GM19395 (cell line): ENCODE data around the gene PRAMEF8.
"Not testable (repeated sequence)": the region's sequence is repeated elsewhere in the genome, so short reads cannot be mapped to it uniquely, and the experiment has no call there.

Source experiments
- ATAC-seq: cut with Tn5 transposase; IDR thresholded peaks from one replicate; pipeline ENCODE4 v1.9.1; 2021; ENCODE audit warnings: mild to moderate bottlenecking, moderate library complexity; ENCODE audit not compliant: unreplicated experiment

The PRAMEF8 gene

GRCh38 chr1:13285037-13285436 is at the start of gene PRAMEF8:
PRAMEF8 (minus strand) TSS chr1:13285137; CDS start chr1:13284091, 1,046 bp downstream.
- not testable (repeated sequence) for ATAC-seq

DNA sequence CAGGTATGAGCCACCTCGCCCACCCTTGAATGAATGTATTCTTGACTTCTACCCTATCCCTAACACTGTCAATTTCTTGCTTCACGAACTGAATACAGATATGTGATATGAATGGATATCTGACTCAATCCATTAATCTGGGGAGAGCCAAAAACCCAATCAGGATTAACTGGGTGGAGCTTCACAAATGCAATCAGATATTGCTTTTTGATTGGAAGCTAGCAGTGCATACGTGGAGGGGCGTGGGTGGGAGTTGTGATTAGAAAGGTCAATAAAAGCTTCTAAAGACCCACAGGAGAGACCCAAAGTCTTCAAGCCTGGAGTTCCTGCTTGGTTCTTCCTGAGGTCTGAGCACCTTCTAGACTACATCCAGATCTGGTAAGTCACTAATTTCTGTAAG is 30.3 kb upstream of the PRAMEF8 start, which contains the start of gene PRAMEF15:
TSS of gene PRAMEF15 (plus strand) at position 301 of the 400 bp plus-strand sequence. CDS start 2,827 bp downstream, outside the sequence.
- not testable (repeated sequence) for ATAC-seq

- not testable (repeated sequence) for ATAC-seq
Observed at GRCh38 chr1:13303239-13303638, 18.3 kb upstream of the PRAMEF8 start, which contains the start of gene PRAMEF33. PRAMEF33 (plus strand) TSS chr1:13303539; CDS start chr1:13305955, 2,416 bp downstream.

DNA sequence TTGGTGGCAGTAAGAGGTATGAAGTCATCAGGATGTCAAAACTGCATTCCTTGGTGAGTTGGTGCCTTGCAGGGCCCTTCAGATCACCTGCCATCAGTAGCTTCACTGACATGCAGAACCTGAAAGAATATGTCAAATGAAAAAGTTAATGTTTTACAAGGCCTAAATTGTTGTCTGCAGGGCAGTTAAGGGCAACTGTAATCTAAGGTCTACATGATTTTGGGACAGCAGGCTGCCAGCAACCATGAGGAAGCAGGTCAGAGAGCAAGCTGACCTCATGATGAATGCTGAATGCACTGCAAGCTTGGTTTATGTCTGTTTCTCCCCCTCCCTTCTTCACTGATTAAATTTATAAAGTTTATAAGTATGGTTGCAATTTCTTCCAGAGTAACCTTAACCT is 17.3 kb upstream of the PRAMEF8 start:
- ATAC-seq, result not testable (repeated sequence)

GRCh38 chr1:13298699-13299098 is 13.8 kb upstream of the PRAMEF8 start:
- ATAC-seq, result not testable (repeated sequence)

GRCh38 chr1:13297216-13297931 is 12.4 kb upstream of the PRAMEF8 start:
- not testable (repeated sequence) for ATAC-seq

GRCh38 chr1:13289030-13289429 is 4.1 kb upstream of the PRAMEF8 start:
- not testable (repeated sequence) for ATAC-seq

GRCh38 chr1:13279617-13280016 is 5.3 kb downstream of the PRAMEF8 start:
- ATAC-seq, result not testable (repeated sequence)

DNA sequence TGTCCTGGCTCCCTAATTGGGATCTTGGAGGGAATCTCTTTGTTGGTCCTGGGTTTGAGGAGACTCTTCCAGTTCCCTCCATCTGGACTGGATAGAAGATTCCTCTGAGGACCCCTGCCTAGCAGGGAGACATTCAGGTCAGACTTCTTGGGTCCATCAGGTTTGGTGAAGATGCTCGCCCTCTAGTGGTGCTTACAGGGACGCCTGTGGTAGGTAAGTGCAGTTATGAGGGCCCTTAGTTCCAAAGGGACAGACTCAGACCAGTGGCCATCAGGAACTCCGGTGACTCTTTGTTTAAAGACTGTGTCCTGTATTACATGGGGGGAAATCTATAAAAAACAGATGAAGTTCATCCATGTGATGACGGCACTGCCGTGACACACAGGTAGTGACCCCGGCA is 7.9 kb downstream of the PRAMEF8 start:
- not testable (repeated sequence) for ATAC-seq

- not testable (repeated sequence) for ATAC-seq
Observed at GRCh38 chr1:13265124-13265523, 19.8 kb downstream of the PRAMEF8 start.

GRCh38 chr1:13253898-13254297 is 31.0 kb downstream of the PRAMEF8 start, which contains the start of gene PRAMEF5:
PRAMEF5 (plus strand) TSS chr1:13254198; CDS start chr1:13259269, 5,071 bp downstream.
- not testable (repeated sequence) for ATAC-seq

DNA sequence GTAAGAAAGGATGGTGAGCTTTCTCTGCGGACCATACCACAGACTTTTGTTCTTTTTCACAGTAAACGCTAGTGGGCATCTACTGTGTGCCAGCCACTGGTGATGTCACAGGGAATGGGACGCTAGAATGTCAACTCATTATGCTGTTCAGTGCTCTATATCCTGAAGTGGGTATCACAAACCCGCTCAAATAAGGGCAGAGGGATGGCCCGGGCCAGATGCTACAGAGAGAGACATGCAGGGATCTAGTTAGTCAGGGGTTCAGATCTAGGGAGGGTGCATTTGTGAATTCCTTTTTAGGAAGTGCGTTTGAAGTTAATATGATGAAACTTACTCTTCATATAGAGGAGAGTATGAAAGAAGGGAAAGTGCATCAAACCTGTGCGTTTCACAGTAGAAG is 37.8 kb downstream of the PRAMEF8 start:
- not testable (repeated sequence) for ATAC-seq

DNA sequence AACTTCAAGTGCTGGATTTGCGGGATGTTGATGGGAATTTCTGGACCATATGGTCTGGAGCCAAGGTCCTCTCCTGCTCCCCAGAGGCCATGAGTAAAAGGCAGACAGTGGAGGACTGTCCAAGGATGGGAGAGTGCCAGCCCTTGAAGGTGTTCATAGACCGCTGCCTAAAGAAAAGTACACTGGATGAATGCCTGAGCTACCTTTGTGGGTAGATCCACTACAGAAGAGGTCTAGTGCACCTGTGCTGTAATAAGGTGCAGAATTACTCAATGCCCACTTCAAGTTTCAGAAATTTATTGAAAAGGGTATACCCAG is 38.4 kb downstream of the PRAMEF8 start:
- ATAC-seq, result not testable (repeated sequence)

GRCh38 chr1:13245841-13246553 is 38.9 kb downstream of the PRAMEF8 start:
- ATAC-seq, result not testable (repeated sequence)

- ATAC-seq, result not testable (repeated sequence)
Observed at GRCh38 chr1:13243536-13244263, 41.2 kb downstream of the PRAMEF8 start.

DNA sequence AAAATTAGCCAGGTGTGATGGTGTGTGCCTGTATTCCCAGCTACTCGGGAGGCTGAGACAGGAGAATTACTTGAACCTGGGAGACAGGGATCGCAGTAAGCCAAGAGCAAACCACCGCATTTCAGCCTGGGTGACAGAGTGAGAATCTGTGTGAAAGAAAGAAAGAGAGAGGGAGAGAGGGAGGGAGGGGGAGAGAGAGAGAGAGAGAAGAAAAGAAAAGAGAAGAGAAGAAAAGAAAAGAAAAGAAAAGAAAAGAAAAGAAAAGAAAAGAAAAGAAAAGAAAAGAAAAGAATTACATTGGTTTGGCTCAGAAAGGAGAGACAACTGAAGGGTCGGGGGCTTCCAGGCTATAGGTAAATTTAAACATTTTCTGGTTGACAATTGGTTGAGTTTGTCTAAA is 45.3 kb downstream of the PRAMEF8 start:
- ATAC-seq, result not testable (repeated sequence)

GRCh38 chr1:13237572-13237971 is 47.4 kb downstream of the PRAMEF8 start:
- ATAC-seq, result not testable (repeated sequence)

GRCh38 chr1:13234057-13234456 is 50.9 kb downstream of the PRAMEF8 start:
- not testable (repeated sequence) for ATAC-seq

- not testable (repeated sequence) for ATAC-seq
Observed at GRCh38 chr1:13232056-13232455, 52.9 kb downstream of the PRAMEF8 start.
